HEK293T (cell line): ENCODE measurements around the gene PHRF1.

ENCODE experiments used
- BHLHE40 ChIP-seq: fragments of 450-650 bp; IDR thresholded peaks from 2 replicates; pipeline ENCODE4 v1.6.1; 2016; ENCODE audit warnings: mild to moderate bottlenecking, moderate library complexity, borderline replicate concordance
- SP1 ChIP-seq: fragments of 450-650 bp; IDR thresholded peaks from 2 replicates; pipeline ENCODE4 v1.6.1; 2017

- TF ChIP-seq SP1 (no peak), BHLHE40 (no peak)
Measured at GRCh38 chr11:592918-593317, 16.6 kb downstream of the PHRF1 start.
